ENCODE data around the gene CNBP.

CNBP gene

DNA sequence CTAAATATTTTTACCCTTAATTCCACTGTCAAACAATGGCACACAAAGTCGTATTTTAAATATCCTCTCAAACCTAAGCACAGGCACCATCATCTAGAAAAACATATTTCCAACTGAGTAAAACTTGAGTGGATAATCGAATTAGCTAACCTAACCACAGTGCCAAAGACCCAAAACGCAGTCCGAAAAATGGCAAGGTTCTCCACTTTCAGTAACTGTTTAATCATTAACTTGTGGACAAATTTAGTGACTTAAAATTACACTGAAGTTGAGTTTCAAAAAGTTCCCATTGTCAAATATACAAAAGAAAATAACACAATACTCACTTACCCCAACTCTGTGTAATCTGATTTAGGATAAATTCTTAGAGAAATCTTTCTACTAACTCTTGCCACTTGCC lies 10.0 kb downstream of the CNBP start:
- TF ChIP-seq ISL1 (CRISPR knock-in tag; IDR thresholded peaks at IDR 0.05), result no peak
- TF ChIP-seq ZNF70 (CRISPR knock-in tag; IDR thresholded peaks at IDR 0.05), result no peak
- TF ChIP-seq TOX (CRISPR knock-in tag; IDR thresholded peaks at IDR 0.05; ENCODE audit: borderline replicate concordance), result no peak
- TF ChIP-seq, protein P1, sequence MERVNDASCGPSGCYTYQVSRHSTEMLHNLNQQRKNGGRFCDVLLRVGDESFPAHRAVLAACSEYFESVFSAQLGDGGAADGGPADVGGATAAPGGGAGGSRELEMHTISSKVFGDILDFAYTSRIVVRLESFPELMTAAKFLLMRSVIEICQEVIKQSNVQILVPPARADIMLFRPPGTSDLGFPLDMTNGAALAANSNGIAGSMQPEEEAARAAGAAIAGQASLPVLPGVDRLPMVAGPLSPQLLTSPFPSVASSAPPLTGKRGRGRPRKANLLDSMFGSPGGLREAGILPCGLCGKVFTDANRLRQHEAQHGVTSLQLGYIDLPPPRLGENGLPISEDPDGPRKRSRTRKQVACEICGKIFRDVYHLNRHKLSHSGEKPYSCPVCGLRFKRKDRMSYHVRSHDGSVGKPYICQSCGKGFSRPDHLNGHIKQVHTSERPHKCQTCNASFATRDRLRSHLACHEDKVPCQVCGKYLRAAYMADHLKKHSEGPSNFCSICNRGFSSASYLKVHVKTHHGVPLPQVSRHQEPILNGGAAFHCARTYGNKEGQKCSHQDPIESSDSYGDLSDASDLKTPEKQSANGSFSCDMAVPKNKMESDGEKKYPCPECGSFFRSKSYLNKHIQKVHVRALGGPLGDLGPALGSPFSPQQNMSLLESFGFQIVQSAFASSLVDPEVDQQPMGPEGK (CRISPR knock-in tag; IDR thresholded peaks at IDR 0.05; ENCODE audit: borderline replicate concordance), result no peak
- no peak for TF ChIP-seq ZNF565 (CRISPR knock-in tag; conservative IDR thresholded peaks at IDR 0.05; ENCODE audit: low read depth)
- no peak for TF ChIP-seq ZFP3 (CRISPR knock-in tag; IDR thresholded peaks at IDR 0.05)
- TF ChIP-seq, protein P2, sequence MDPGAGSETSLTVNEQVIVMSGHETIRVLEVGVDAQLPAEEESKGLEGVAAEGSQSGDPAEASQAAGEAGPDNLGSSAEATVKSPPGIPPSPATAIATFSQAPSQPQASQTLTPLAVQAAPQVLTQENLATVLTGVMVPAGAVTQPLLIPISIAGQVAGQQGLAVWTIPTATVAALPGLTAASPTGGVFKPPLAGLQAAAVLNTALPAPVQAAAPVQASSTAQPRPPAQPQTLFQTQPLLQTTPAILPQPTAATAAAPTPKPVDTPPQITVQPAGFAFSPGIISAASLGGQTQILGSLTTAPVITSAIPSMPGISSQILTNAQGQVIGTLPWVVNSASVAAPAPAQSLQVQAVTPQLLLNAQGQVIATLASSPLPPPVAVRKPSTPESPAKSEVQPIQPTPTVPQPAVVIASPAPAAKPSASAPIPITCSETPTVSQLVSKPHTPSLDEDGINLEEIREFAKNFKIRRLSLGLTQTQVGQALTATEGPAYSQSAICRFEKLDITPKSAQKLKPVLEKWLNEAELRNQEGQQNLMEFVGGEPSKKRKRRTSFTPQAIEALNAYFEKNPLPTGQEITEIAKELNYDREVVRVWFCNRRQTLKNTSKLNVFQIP (CRISPR knock-in tag; IDR thresholded peaks at IDR 0.05; ENCODE audit: borderline replicate concordance, low read depth), result no peak
- no peak for TF ChIP-seq ZC3H10 (CRISPR knock-in tag; IDR thresholded peaks at IDR 0.05)
- no peak for TF ChIP-seq TCF4 (CRISPR knock-in tag; IDR thresholded peaks at IDR 0.05; ENCODE audit: borderline replicate concordance)
- TF ChIP-seq ESRRG (CRISPR knock-in tag; IDR thresholded peaks at IDR 0.05), result no peak
- no peak for TF ChIP-seq PPARA (CRISPR knock-in tag; IDR thresholded peaks at IDR 0.05; ENCODE audit: borderline replicate concordance)
- TF ChIP-seq, protein P3, sequence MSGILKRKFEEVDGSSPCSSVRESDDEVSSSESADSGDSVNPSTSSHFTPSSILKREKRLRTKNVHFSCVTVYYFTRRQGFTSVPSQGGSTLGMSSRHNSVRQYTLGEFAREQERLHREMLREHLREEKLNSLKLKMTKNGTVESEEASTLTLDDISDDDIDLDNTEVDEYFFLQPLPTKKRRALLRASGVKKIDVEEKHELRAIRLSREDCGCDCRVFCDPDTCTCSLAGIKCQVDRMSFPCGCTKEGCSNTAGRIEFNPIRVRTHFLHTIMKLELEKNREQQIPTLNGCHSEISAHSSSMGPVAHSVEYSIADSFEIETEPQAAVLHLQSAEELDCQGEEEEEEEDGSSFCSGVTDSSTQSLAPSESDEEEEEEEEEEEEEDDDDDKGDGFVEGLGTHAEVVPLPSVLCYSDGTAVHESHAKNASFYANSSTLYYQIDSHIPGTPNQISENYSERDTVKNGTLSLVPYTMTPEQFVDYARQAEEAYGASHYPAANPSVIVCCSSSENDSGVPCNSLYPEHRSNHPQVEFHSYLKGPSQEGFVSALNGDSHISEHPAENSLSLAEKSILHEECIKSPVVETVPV (CRISPR knock-in tag; IDR thresholded peaks at IDR 0.05), result no peak
- no peak for TF ChIP-seq ZNF8 (CRISPR knock-in tag; IDR thresholded peaks at IDR 0.05)
- TF ChIP-seq GLIS3 (CRISPR knock-in tag; IDR thresholded peaks at IDR 0.05), result no peak
- no peak for ATAC-seq

- ATAC-seq, result no peak
- TF ChIP-seq ZFP3 (CRISPR knock-in tag; IDR thresholded peaks at IDR 0.05) (no peak), ZNF565 (CRISPR knock-in tag; conservative IDR thresholded peaks at IDR 0.05; ENCODE audit: low read depth) (no peak), OSR1 (CRISPR knock-in tag; IDR thresholded peaks at IDR 0.05) (no peak), TOX (CRISPR knock-in tag; IDR thresholded peaks at IDR 0.05; ENCODE audit: borderline replicate concordance) (no peak), BACH2 (CRISPR knock-in tag; IDR thresholded peaks at IDR 0.05; ENCODE audit: borderline replicate concordance) (no peak), ESRRG (CRISPR knock-in tag; IDR thresholded peaks at IDR 0.05) (no peak), ZC3H10 (CRISPR knock-in tag; IDR thresholded peaks at IDR 0.05) (no peak), ZFP30 (CRISPR knock-in tag; IDR thresholded peaks at IDR 0.05) (no peak), TCF4 (CRISPR knock-in tag; IDR thresholded peaks at IDR 0.05; ENCODE audit: borderline replicate concordance) (no peak), SNAI2 (CRISPR knock-in tag; IDR thresholded peaks at IDR 0.05) (no peak), ARNTL (CRISPR knock-in tag; IDR thresholded peaks at IDR 0.05; ENCODE audit: borderline replicate concordance, low read depth) (no peak), ZNF70 (CRISPR knock-in tag; IDR thresholded peaks at IDR 0.05) (no peak), GLIS3 (CRISPR knock-in tag; IDR thresholded peaks at IDR 0.05) (no peak)
- TF ChIP-seq, protein P3 (CRISPR knock-in tag; IDR thresholded peaks at IDR 0.05), result no peak
- TF ChIP-seq, protein P2 (CRISPR knock-in tag; IDR thresholded peaks at IDR 0.05; ENCODE audit: borderline replicate concordance, low read depth), result no peak
- TF ChIP-seq, protein P4, sequence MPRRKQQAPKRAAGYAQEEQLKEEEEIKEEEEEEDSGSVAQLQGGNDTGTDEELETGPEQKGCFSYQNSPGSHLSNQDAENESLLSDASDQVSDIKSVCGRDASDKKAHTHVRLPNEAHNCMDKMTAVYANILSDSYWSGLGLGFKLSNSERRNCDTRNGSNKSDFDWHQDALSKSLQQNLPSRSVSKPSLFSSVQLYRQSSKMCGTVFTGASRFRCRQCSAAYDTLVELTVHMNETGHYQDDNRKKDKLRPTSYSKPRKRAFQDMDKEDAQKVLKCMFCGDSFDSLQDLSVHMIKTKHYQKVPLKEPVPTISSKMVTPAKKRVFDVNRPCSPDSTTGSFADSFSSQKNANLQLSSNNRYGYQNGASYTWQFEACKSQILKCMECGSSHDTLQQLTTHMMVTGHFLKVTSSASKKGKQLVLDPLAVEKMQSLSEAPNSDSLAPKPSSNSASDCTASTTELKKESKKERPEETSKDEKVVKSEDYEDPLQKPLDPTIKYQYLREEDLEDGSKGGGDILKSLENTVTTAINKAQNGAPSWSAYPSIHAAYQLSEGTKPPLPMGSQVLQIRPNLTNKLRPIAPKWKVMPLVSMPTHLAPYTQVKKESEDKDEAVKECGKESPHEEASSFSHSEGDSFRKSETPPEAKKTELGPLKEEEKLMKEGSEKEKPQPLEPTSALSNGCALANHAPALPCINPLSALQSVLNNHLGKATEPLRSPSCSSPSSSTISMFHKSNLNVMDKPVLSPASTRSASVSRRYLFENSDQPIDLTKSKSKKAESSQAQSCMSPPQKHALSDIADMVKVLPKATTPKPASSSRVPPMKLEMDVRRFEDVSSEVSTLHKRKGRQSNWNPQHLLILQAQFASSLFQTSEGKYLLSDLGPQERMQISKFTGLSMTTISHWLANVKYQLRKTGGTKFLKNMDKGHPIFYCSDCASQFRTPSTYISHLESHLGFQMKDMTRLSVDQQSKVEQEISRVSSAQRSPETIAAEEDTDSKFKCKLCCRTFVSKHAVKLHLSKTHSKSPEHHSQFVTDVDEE (CRISPR knock-in tag; IDR thresholded peaks at IDR 0.05), result no peak
- TF ChIP-seq, protein P1 (CRISPR knock-in tag; IDR thresholded peaks at IDR 0.05; ENCODE audit: borderline replicate concordance), result no peak
These were observed 10.5 kb downstream of the CNBP start for GRCh38 chr3:129173206-129173605.

All from SK-N-SH treated with all-trans-retinoic acid at 6 μM for 48 hours (cell line).